ENCODE results near the gene EFNA5.

Gene EFNA5

GRCh38 chr5:107705402-107706014 lies 34.8 kb upstream of the EFNA5 start:
- Histone ChIP-seq H3K27me3 (replicated peaks; ENCODE audit: control insufficient read depth, insufficient read depth, low read length) (no peaks in the 10 kb centered on the region), H3K36me3 (ENCODE audit: control insufficient read depth, insufficient read depth, low read length) (no peaks in the 10 kb centered on the region), H3K4me3 (replicated peaks; ENCODE audit: low read depth, low read length) (no peak overlapping the region)
- DNase-seq (ENCODE audit: extremely low read depth, insufficient read length), result no peak
- no peak for TF ChIP-seq CTCF (IDR thresholded peaks at IDR 0.05; ENCODE audit: insufficient read depth, low read length, poor library complexity, severe bottlenecking)

- no peaks in the 10 kb centered on the region for H3K36me3 ChIP-seq (ENCODE audit: control insufficient read depth, insufficient read depth, low read length)
- no peak overlapping the region for H3K4me3 ChIP-seq (replicated peaks; ENCODE audit: low read depth, low read length)
- no peaks in the 10 kb centered on the region for H3K27me3 ChIP-seq (replicated peaks; ENCODE audit: control insufficient read depth, insufficient read depth, low read length)
- TF ChIP-seq CTCF (IDR thresholded peaks at IDR 0.05; ENCODE audit: insufficient read depth, low read length, poor library complexity, severe bottlenecking), result no peak
- no peak for DNase-seq (ENCODE audit: extremely low read depth, insufficient read length)
Observed at GRCh38 chr5:107704681-107705401, 34.1 kb upstream of the EFNA5 start.

- Histone ChIP-seq H3K27me3 (replicated peaks; ENCODE audit: control insufficient read depth, insufficient read depth, low read length) (no peaks in the 10 kb centered on the region), H3K4me3 (replicated peaks; ENCODE audit: low read depth, low read length) (no peak overlapping the region), H3K36me3 (ENCODE audit: control insufficient read depth, insufficient read depth, low read length) (no peaks in the 10 kb centered on the region)
- no peak for TF ChIP-seq CTCF (IDR thresholded peaks at IDR 0.05; ENCODE audit: insufficient read depth, low read length, poor library complexity, severe bottlenecking)
- no peak for DNase-seq (ENCODE audit: extremely low read depth, insufficient read length)
Observed at GRCh38 chr5:107700481-107700880, 29.7 kb upstream of the EFNA5 start.

- DNase-seq (ENCODE audit: extremely low read depth, insufficient read length), result no peak
- Histone ChIP-seq H3K4me3 (replicated peaks; ENCODE audit: low read depth, low read length) (no peak overlapping the region), H3K27me3 (replicated peaks; ENCODE audit: control insufficient read depth, insufficient read depth, low read length) (no peaks in the 10 kb centered on the region), H3K36me3 (ENCODE audit: control insufficient read depth, insufficient read depth, low read length) (no peaks in the 10 kb centered on the region)
- TF ChIP-seq CTCF (IDR thresholded peaks at IDR 0.05; ENCODE audit: insufficient read depth, low read length, poor library complexity, severe bottlenecking), result no peak
Observed at GRCh38 chr5:107699425-107699824, 28.7 kb upstream of the EFNA5 start.

GRCh38 chr5:107698286-107698685 lies 27.5 kb upstream of the EFNA5 start:
- no peaks in the 10 kb centered on the region for H3K36me3 ChIP-seq (ENCODE audit: control insufficient read depth, insufficient read depth, low read length)
- DNase-seq (ENCODE audit: extremely low read depth, insufficient read length), result no peak
- no peak for TF ChIP-seq CTCF (IDR thresholded peaks at IDR 0.05; ENCODE audit: insufficient read depth, low read length, poor library complexity, severe bottlenecking)

More at GRCh38 chr5:107698286-107698685, 27.5 kb upstream of the EFNA5 start:
- Histone ChIP-seq H3K27me3 (replicated peaks; ENCODE audit: control insufficient read depth, insufficient read depth, low read length) (no peaks in the 10 kb centered on the region), H3K4me3 (replicated peaks; ENCODE audit: low read depth, low read length) (no peak overlapping the region)

Measured in GM06990 (cell line).